Stimulated activated CD8-positive, alpha-beta memory T cell treated with anti-CD3 and anti-CD28 coated beads, Interleukin-2, amount 100 ng/mL, for 48 hours (primary cell): ENCODE measurements around the gene CAGE1.
"Not testable (repeated sequence)": the region's sequence is repeated elsewhere in the genome, so short reads cannot be mapped to it uniquely, and the experiment has no call there.

Experiments used
- DNase-seq, 2 donors: peaks; one replicate each; pipeline ENCODE4 v3.0.0-alpha.2; 2020; ENCODE audit warnings: low read depth in 2 of 2

The CAGE1 gene

GRCh38 chr6:7339007-7339732, 50.4 kb downstream of the CAGE1 start:
- not testable (repeated sequence) for DNase-seq

DNA sequence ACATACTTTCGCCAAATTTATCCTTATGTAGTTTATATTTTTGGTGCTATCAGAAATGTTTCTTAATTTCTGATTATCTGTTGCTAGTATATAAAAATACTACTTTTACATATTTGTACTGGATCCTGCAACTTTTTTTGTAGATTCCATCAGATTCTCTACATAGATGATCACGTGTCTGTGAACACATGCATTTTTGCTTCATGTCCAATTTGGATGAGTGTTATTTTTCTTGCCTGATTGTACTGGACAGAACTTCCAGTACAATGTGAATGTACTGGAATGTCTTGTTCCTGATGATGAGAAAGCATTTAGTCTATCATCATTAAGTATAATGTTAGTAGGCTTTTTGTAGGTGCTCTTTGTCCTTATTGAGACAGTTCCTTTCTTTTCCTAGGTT, 51.5 kb downstream of the CAGE1 start:
- no peak for DNase-seq

DNA sequence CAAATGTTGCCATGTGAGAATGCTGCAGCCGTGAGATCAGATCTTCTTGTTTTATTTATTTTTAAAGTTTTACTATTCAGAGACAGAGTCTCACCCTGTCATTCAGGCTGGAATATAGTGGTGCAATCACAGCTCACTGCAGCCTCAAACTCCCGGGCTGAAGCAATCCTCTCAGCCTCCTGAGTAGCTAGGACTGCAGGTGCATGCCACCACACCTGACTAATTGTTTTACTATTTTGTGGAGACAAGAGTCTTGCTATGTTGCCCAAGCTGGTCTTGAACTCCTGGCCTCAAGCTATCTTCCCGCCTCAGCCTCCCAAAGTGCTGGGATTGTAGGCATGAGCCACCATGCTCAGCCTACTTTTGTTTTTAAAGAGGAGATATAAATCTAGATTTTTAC, 54.0 kb downstream of the CAGE1 start:
- DNase-seq: no peak

DNA sequence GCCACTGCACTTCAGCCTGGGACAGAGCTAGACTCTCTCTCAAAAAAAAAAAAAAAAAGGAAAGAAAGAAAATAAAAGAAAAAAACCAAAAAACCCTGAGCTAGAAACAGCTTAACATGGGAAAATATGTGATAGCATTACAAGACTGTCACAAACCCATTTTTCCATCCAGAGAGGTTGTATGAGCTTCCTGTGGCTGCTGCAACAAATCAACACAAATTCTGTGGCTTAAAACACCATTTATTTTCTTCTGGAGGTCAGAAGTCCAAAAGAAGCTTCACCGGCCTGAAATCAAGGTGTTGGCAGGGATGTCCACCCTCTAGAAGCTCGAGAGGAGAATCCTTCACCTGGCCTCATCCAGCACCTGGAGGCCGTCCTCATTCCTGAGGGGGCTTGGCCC, 54.9 kb downstream of the CAGE1 start:
- no peak for DNase-seq

DNA sequence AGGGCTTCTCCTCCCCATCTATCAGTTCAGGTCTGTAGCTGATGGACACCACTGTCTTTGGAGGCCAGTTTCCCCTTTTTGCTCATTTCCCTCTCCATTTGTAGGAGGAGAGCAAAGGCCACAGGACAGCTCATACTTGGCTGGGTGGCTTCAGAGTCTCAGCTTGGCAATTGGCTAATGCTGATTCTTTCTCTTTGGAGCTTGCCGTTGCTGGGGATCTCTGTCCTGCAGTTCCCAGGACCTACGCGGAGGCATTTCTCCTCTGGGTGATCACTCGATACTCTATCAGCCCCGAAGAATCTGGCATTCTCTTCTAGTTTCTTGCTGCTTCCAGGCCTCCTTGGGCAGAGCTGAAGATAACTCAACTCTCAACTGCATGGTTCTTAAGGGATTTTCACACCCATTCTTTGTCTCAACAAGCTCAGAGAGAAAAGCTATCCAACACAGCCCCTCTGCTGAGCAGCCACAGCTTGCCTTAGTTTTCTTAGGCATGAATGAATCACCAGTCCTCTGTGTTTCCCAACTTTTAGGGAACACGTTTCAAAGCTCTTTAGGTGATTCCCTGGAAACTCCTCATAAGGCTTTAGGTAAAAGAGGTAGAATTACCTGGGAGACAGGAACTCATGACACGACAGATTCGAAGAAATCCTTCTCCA, 57.3 kb downstream of the CAGE1 start:
- no peak for DNase-seq

DNA sequence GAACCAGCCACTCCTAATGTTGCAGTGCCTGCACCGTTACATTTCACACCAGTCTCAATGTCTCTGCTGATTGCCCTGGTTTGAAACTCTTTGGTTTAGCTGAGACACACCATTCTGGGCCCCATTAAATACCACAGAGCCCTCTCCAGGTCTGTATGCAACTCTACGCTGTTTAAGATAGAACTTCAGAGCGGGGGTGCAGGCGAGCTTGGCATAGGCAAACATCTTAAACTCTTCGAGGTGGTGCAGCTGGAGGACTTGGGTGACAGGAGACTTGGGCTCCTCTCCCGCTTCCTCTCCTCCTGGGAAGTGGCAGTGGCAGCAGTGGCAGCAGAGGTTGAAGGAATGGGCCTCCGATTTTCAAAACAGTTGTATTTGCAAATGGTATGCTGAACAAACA, 58.1 kb downstream of the CAGE1 start:
- no peak for DNase-seq

DNA sequence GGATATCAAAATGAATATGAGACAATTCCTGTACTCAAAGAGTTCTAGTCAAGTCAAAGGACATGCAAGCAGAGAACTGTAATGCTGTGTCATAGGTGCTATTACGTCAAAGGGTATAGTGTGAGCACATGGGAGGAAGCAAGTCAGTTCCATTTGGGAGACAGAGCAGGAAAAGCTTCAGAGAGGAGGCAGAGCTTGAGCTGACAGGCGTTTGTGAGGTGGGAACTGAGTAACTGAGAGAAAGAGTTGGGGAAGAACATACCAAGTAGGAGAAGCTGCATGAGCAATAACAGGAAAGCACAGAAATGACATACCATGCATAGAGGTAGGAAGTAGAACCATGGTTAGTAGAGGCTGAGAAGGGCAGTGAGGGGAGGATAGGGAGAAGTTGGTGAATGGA, 61.3 kb downstream of the CAGE1 start:
- no peak for DNase-seq

DNA sequence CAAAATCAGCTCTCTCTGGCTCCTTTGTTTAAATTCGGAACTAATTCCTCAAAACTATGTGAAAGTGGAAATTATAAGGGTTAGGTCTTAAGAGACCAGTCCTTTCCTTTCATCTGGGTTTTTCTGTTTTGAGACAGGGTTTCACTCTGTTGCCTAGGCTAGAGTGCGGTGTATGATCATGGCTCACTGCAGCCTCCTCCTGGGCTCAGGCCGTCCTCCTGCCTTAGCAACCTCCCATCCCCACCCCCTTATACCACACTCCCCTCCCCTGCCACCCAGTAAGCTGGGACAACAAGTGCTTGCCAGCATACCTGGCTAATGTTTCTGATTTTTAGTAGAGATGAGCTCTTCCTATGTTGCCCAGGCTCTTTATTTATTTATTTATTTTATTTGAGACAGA, 63.8 kb downstream of the CAGE1 start:
- no peak for DNase-seq

DNA sequence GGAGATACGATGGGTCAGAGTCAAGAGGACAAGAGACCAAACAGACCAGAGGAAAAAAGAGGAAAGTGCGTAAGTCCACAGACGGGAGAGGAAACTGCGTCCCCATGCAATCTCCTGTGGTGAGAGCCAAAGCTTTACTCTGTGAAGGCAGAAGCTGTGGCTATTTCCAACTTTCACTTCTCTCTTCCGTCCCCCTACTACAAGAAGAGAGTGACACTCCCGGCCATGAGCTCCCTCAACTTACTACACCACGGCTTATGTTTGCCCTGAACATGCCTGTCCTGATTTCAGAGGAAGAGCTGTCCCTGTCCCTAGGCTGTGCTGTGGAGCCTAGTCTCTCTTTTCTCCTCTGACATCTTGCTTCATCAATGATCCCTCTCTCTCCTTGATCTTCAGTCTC, 65.0 kb downstream of the CAGE1 start:
- DNase-seq: no peak

- no peak for DNase-seq
Measured at GRCh38 chr6:7323074-7323473, 66.5 kb downstream of the CAGE1 start.

- DNase-seq: not testable (repeated sequence)
Measured at GRCh38 chr6:7321866-7322265, 67.7 kb downstream of the CAGE1 start.

GRCh38 chr6:7319406-7319805, 70.1 kb downstream of the CAGE1 start:
- DNase-seq: not testable (repeated sequence)

DNA sequence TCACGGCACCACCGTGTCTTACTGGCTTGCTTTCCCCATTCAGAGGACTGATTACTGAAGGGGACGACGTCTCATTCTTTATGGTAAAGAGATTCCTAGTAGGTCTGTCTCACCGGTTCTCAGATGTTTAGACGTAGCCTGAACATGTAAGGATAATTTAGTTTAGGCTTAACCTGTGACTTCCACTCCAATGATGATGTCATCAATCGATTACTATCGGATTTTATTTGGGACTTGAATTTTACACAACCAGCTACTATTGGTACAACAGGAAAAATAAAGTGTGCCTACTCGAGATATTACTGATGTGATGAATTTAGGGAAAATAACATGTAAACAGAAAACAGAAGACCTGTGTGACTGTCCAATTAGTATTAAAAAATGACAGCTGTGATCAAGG, 72.0 kb downstream of the CAGE1 start:
- DNase-seq: no peak

- DNase-seq: no peak
Measured at GRCh38 chr6:7316658-7317533, 72.6 kb downstream of the CAGE1 start.

DNA sequence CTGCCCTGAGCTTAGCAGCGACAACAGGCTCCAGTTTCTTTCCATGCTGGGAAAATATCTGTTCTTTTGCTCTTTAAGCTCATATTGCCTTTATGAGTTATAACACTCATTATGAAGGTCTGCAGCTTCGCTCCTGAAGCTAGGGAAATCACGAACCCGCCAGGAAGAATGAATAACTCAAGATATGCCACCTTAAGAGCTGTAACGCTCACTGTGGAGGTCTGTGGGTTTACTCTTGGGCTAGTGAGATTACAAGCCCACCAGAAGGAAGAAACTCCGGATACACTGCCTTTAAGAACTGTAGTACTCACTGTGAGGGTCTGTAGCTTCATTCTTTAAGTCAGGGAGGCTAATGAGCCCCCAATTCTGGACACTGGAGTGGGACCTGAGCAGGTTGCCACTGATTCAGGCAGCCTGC, 73.6 kb downstream of the CAGE1 start:
- no peak for DNase-seq

DNA sequence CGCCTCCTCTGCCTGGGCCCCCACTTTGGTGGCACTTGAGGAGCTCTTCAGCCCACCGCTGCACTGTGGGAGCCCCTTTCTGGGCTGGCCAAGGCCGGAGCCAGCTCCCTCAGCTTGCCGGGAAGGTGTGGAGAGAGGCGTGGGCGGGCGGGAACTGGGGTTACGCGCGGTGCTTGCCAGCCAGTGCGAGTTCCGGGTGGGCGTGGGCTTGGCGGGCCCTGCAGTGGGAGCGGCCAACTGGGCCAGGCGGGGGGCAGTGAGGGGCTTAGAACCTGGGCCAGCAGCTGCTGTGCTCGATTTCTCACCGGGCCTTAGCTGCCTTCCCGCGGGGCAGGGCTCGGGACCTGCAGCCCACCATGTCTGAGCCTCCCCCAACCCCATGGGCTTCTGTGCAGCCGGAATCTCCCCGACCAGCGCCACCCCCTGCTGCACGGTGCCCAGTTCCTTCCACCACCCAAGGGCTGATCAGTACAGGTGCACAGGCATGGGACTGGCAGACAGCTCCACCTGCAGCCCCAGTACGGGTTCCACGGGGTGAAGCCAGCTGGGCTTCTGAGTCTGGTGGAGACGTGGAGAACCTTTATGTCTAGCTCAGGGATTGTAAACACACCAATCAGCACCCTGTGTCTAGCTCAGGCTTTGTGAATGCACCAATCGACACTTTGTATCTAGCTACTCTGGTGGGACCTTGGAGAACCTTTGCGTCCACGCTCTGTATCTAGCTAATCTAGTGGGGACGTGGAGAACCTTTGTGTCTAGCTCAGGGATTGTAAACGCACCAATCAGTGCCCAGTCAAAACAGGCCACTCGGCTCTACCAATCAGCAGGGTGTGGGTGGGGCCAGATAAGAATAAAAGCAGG, 74.2 kb downstream of the CAGE1 start:
- DNase-seq: not testable (repeated sequence)

DNA sequence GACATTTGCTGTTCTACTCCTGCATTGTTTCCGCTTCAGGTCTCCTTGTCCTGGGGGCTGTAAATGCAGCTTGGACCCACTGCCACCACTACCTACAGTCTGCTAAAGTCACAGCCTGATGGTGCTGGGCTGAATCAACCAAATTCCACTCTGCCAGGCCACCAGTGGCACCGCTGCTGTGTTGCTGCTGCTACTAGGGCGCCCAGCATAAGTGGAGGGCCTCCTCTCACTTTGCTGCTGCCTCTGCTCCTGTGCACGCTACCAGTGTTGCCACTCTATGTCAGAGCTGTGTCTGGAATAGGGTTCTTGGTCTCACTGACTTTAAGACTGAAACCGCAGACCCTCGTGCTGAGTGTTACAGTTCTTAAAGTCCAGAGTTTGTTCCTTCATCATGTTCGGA, 75.1 kb downstream of the CAGE1 start:
- no peak for DNase-seq

GRCh38 chr6:7313505-7314165, 75.9 kb downstream of the CAGE1 start:
- no peak for DNase-seq

DNA sequence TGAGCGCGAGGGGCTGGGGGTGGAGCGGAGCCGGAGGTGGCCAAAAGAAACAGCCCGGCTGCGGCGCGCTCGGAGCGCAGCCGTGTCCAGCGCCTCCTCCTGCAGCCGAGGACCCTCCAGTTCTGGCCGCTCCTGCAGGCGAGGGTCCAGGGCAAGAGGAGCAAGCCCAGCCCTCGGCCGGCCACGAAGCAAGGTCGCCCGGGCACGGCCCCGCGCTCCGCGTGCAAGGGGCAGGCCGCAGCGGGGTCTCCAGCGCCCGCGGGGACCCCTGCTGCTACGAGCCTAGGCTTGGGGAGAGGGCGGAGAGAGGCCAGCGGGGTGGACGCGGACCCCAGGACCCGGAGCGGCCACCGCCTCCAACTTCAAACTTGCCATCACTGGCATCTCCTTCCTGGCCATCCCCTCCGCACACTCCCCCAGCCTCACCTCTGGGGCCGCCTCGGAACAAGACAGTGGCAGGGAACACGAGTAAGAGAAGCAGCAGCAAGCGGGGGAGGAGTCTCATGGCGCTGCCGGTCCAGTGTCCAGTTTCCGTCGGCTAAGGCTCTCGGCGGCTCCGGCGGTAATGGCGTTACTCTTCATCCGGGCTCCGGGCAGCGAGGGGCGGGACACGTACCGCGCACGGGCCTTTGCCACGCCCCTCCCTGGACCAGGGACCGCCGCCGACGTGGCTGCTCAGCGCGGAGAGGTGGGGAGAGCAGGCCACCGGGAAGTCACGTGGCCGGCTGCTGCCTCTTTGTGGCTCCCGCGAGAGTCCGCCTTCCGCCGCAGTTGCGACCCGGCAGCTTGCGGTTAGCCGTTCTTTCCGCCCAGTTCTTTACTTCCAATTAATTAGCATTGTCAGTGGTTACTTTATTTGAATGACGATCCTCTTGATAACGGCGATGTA, 76.7 kb downstream of the CAGE1 start, which contains the start of gene SSR1:
Gene SSR1 (minus strand): TSS at position 584 of the 889 bp plus-strand sequence. CDS start 79 bp downstream, at position 505.
- peak; percentile 92 to 94 for DNase-seq
